ENCODE data around the gene MLLT11. TPM values are rescaled to one million over a fixed set of nuclear protein-coding genes. Genes with fewer than 3 reads are reported as not detected.

Gene MLLT11
- total RNA-seq, 1 experiment from 2014 or later: 23.3 TPM

GRCh38 chr1:151013518-151013917 is 46.7 kb upstream of the MLLT11 start:
- Histone ChIP-seq H2AFZ (no peak overlapping the region), H3K9me2 (ENCODE audit: insufficient read depth) (no peaks in the 10 kb centered on the region), H3K27me3 (ENCODE audit: insufficient read depth, low read depth) (no peaks in the 10 kb centered on the region), H4K20me1 (ENCODE audit: insufficient read depth) (no peaks in the 10 kb centered on the region), H3K4me1 (replicated peaks; ENCODE audit: insufficient read depth) (peaks cover 7% of the 10 kb centered on the region; the same call in 1 of the 2 replicates), H3K9me3 (ENCODE audit: insufficient read depth, low read depth) (no peaks in the 10 kb centered on the region), H3K36me3 (ENCODE audit: low read depth) (0 out of 2 replicates have a peak, but pooled peaks cover 6% of the 10 kb centered on the region), H3F3A (ENCODE audit: insufficient read depth, low read depth) (no peaks in the 10 kb centered on the region; the same call in none of the 2 replicates), H3K4me3 (no peak overlapping the region), H3K27ac (no peak overlapping the region), H3K79me2 (ENCODE audit: low read depth) (peaks cover 23% of the 10 kb centered on the region), H3K4me2 (no peak overlapping the region)
- DNase-seq: no peak
- intact Hi-C loops (cut with micrococcal nuclease; ENCODE audit: unreplicated experiment): no loop called here
- BruUV-seq (replicated peaks): no TSS peak
- ChIA-PET POLR2A (ENCODE audit: unreplicated experiment) (no interaction called here), CTCF (no interaction called here)
- TF ChIP-seq EZH2 (IDR thresholded peaks at IDR 0.05; ENCODE audit: low read depth): no peak
- TF ChIP-seq CTCF (conservative IDR thresholded peaks at IDR 0.05): no peak

- Histone ChIP-seq H3K4me3 (no peak overlapping the region), H3F3A (ENCODE audit: insufficient read depth, low read depth) (0 out of 2 replicates have a peak, but pooled peaks cover 4% of the 10 kb centered on the region), H3K27ac (no peak overlapping the region), H3K36me3 (ENCODE audit: low read depth) (peaks cover 6% of the 10 kb centered on the region; the same call in 1 of the 2 replicates), H3K27me3 (ENCODE audit: insufficient read depth, low read depth) (no peaks in the 10 kb centered on the region), H3K9me3 (ENCODE audit: insufficient read depth, low read depth) (no peaks in the 10 kb centered on the region), H3K9me2 (ENCODE audit: insufficient read depth) (no peaks in the 10 kb centered on the region), H3K4me2 (no peak overlapping the region), H3K4me1 (replicated peaks; ENCODE audit: insufficient read depth) (no peaks in the 10 kb centered on the region), H3K79me2 (ENCODE audit: low read depth) (no peaks in the 10 kb centered on the region), H4K20me1 (ENCODE audit: insufficient read depth) (no peaks in the 10 kb centered on the region), H2AFZ (no peak overlapping the region)
- ChIA-PET POLR2A (ENCODE audit: unreplicated experiment) (interaction anchor here (0.5 kb wide), 1 partner anchor 327 kb away, joined by 8 read pairs; the partner anchor contains the start of gene GOLPH3L), CTCF (interaction anchor here (0.5 to 1.3 kb wide), 5 partner anchors 24 to 131 kb away, joined by 3 to 15 read pairs (median 3); no protein-coding TSS in a partner anchor)
- intact Hi-C loops (cut with micrococcal nuclease; ENCODE audit: unreplicated experiment): loop anchor here (1.0 to 2.0 kb wide), 2 partner anchors 24 to 132 kb away; partner anchors contain the start of gene TNFAIP8L2
- no TSS peak for BruUV-seq (replicated peaks)
- TF ChIP-seq EZH2 (IDR thresholded peaks at IDR 0.05; ENCODE audit: low read depth) (no peak), CTCF (conservative IDR thresholded peaks at IDR 0.05) (peak; percentile 79)
- peak in 1 of 2 experiments; percentile 62 for DNase-seq
Measured at GRCh38 chr1:151024540-151025146, 35.6 kb upstream of the MLLT11 start.

- CTCF ChIA-PET: no interaction called here
- no peaks in the 10 kb centered on the region for H3K9me3 ChIP-seq (ENCODE audit: insufficient read depth, low read depth)
- H3K9me2 ChIP-seq (ENCODE audit: insufficient read depth): no peaks in the 10 kb centered on the region
- no TSS peak for BruUV-seq (replicated peaks)
- no peak for TF ChIP-seq CTCF (conservative IDR thresholded peaks at IDR 0.05)
- no peak for TF ChIP-seq EZH2 (IDR thresholded peaks at IDR 0.05; ENCODE audit: low read depth)
- intact Hi-C loops (cut with micrococcal nuclease; ENCODE audit: unreplicated experiment): no loop called here
- no peaks in the 10 kb centered on the region for H3K79me2 ChIP-seq (ENCODE audit: low read depth)
- no peak overlapping the region for H3K4me3 ChIP-seq
- 0 out of 2 replicates have a peak, but pooled peaks cover 4% of the 10 kb centered on the region for H3F3A ChIP-seq (ENCODE audit: insufficient read depth, low read depth)
- no peak for DNase-seq
- no peaks in the 10 kb centered on the region for H3K4me1 ChIP-seq (replicated peaks; ENCODE audit: insufficient read depth)
- no peak overlapping the region for H3K27ac ChIP-seq
- H3K4me2 ChIP-seq: no peak overlapping the region
- no peaks in the 10 kb centered on the region for H3K27me3 ChIP-seq (ENCODE audit: insufficient read depth, low read depth)
- H4K20me1 ChIP-seq (ENCODE audit: insufficient read depth): no peaks in the 10 kb centered on the region
- peaks cover 6% of the 10 kb centered on the region; the same call in 1 of the 2 replicates for H3K36me3 ChIP-seq (ENCODE audit: low read depth)
- POLR2A ChIA-PET (ENCODE audit: unreplicated experiment): no interaction called here
- H2AFZ ChIP-seq: no peak overlapping the region
Measured at GRCh38 chr1:151026460-151026859, 33.7 kb upstream of the MLLT11 start.

All from PC-9 (cell line).